ENCODE measurements around the gene TBL1X.
A peak's percentile ranks its signal among the peaks of the same experiment; 100 is the strongest.
"Not testable (repeated sequence)": the region's sequence is repeated elsewhere in the genome, so short reads cannot be mapped to it uniquely, and the experiment has no call there.

The TBL1X gene

DNA sequence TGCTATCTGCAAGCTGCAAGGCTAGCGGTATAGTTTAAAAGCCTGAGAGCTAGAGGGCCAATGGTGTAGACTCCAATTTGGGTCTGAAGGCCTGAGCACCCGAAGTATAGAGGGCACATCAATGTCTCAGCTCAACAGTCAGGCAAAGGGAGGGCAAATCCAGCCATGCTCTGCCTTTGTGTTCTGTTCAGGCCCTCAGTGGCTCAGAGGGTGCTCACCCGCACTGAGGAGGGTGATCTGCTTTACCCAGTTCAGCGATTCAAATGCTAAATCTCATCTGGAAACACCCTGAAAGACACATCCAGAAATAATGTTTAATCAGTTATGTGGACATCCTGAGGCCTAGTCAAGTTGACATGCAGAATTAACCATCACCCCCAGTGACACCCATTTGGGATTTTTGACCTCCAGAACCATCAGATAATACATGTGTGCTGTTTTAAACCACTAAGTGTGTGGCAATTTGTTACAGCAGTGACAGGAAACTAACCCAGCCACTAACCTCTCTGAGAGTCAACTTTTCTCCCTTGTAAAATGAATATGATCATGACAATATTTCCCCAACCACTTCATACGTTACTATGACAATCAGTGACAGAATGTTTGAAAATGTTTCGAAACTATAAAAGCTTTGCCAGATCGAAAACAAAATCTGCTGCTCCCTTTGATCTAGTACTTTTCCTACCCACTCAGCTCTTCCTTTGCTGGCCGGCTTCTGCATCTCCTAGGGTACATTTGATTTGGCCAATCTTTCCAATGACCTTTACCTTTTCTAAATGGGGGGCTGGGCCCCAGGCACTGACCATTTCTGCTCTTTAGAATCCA lies 8.4 kb upstream of the TBL1X start:
- no peak overlapping the region for H3K4me3 ChIP-seq (ENCODE audit: low read depth in 1 of 2, low read length in 1 of 2)
- TF ChIP-seq, protein P1, sequence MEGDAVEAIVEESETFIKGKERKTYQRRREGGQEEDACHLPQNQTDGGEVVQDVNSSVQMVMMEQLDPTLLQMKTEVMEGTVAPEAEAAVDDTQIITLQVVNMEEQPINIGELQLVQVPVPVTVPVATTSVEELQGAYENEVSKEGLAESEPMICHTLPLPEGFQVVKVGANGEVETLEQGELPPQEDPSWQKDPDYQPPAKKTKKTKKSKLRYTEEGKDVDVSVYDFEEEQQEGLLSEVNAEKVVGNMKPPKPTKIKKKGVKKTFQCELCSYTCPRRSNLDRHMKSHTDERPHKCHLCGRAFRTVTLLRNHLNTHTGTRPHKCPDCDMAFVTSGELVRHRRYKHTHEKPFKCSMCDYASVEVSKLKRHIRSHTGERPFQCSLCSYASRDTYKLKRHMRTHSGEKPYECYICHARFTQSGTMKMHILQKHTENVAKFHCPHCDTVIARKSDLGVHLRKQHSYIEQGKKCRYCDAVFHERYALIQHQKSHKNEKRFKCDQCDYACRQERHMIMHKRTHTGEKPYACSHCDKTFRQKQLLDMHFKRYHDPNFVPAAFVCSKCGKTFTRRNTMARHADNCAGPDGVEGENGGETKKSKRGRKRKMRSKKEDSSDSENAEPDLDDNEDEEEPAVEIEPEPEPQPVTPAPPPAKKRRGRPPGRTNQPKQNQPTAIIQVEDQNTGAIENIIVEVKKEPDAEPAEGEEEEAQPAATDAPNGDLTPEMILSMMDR (IDR thresholded peaks at IDR 0.05) = no peak
- H3K27ac ChIP-seq = peak overlapping the region; percentile 72
- no peaks in the 10 kb centered on the region for H3K27me3 ChIP-seq
- no peaks in the 10 kb centered on the region for H3K36me3 ChIP-seq
- H3K9me3 ChIP-seq = no peaks in the 10 kb centered on the region
- peaks cover 18 to 26% of the 10 kb centered on the region in 2 experiments for H3K4me1 ChIP-seq (ENCODE audit: control insufficient read depth in 1 of 2, insufficient read depth in 1 of 2, low read depth in 1 of 2, low read length in 1 of 2)

DNA sequence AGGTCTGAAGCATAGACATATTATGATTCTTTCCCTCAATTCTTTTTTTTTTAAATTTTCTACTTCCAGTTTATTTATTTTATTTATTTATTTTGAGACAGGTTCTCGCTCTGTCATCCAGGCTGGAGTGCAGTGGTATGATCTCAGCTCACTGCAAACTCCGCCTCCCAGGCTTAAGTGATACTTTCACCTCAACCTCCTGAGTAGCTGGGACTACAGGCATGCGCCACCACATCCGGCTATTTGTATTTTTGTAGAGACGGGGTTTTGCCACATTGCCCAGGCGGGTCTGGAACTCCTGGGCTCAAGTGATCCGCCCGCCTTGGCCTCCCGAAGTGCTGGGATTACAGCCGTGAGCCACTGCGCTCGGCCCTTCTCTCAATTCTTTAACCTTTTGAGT lies 6.8 kb upstream of the TBL1X start:
- not testable (repeated sequence) for H3K9me3 ChIP-seq; H3K36me3 ChIP-seq; H3K27ac ChIP-seq; H3K4me3 ChIP-seq (ENCODE audit: low read depth in 1 of 2, low read length in 1 of 2); H3K27me3 ChIP-seq
- peaks cover 26 to 37% of the 10 kb centered on the region in 2 experiments for H3K4me1 ChIP-seq (ENCODE audit: control insufficient read depth in 1 of 2, insufficient read depth in 1 of 2, low read depth in 1 of 2, low read length in 1 of 2)

DNA sequence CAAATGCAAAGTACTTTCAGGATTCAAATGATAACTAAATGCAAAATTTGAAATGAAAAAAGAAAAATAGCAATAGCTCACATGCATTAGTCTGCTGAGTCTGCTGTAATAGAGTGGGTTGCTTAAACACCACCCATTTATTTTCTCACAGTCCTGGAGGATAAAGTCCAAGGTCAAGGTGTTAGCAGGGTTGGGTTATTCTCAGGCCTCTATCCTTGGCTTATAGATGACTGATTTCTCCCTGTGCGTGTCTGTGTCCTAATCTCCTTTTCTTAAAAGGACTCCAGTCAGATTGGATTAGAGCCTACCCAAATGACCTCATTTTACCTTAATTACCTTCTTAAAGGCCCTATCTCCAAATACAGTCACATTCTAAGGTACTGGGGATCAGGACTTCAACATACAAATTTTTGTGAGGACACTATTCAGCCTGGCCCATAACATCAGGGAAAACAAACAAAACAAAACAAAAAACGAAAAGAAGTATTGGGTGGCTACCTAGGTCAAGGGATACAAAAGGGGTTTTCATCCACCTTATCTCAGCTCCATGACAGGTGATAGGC lies 6.3 kb upstream of the TBL1X start:
- Histone ChIP-seq H3K27me3 (no peaks in the 10 kb centered on the region), H3K36me3 (no peaks in the 10 kb centered on the region), H3K27ac (no peak overlapping the region), H3K9me3 (no peaks in the 10 kb centered on the region), H3K4me1 (ENCODE audit: control insufficient read depth in 1 of 2, insufficient read depth in 1 of 2, low read depth in 1 of 2, low read length in 1 of 2) (peaks cover 26 to 41% of the 10 kb centered on the region in 2 experiments), H3K4me3 (ENCODE audit: low read depth in 1 of 2, low read length in 1 of 2) (no peak overlapping the region)
- TF ChIP-seq, protein P1 (IDR thresholded peaks at IDR 0.05) = no peak

DNA sequence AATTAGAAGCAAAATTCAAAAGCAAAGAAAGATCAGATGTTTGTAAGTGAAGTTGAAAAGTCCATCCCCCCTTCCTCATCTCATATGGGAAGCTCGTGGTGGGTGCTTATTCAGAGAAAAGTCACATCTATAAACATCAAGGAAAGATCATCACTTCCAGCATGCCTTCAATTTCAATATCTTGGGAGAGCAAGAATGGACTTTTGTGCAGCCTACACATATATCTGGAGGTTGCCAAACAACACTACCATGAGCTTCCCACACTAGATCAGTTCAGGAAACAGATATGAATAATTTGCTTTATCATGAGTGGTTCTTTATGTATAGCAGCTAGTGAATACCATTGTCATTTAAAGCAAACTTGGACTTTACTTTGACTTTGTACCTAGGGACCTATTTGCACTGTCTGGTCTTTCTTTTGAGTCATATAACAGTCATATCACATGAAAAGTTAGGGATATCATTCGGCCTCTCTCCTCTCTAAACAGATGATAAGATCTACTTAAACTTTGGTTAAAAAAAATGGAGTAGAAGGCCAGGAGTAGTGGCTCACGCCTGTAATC lies 5.6 kb upstream of the TBL1X start:
- H3K27me3 ChIP-seq = no peaks in the 10 kb centered on the region
- H3K4me3 ChIP-seq (ENCODE audit: low read depth in 1 of 2, low read length in 1 of 2) = no peak overlapping the region
- H3K9me3 ChIP-seq = no peaks in the 10 kb centered on the region
- H3K27ac ChIP-seq = no peak overlapping the region
- H3K4me1 ChIP-seq (ENCODE audit: control insufficient read depth in 1 of 2, insufficient read depth in 1 of 2, low read depth in 1 of 2, low read length in 1 of 2) = peaks cover 26 to 44% of the 10 kb centered on the region in 2 experiments
- TF ChIP-seq, protein P1 (IDR thresholded peaks at IDR 0.05) = no peak
- no peaks in the 10 kb centered on the region for H3K36me3 ChIP-seq

DNA sequence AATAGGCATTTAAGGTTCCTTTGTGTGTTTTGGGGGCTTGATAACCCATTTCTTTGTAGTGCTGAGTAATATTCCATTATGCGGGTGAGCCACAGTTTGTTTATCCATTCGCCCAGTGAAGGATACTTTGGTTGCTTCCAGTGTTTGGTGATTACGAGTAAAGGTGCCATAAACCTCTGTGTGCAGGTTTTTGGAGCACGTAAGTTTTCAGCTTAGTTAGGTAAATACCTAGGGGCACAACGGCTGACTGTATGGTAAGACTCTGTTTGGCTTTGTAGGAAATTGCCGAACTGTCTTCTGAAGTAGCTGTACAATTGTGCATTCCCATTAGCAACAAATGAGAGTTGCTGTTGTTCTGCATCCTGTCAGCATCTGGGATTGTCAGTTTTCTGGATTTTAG lies 3.8 kb upstream of the TBL1X start:
- H3K36me3 ChIP-seq = no peaks in the 10 kb centered on the region
- H3K27me3 ChIP-seq = no peaks in the 10 kb centered on the region
- H3K9me3 ChIP-seq = no peaks in the 10 kb centered on the region
- no peak overlapping the region for H3K27ac ChIP-seq
- peaks cover 16 to 32% of the 10 kb centered on the region in 2 experiments for H3K4me1 ChIP-seq (ENCODE audit: control insufficient read depth in 1 of 2, insufficient read depth in 1 of 2, low read depth in 1 of 2, low read length in 1 of 2)
- TF ChIP-seq, protein P1 (IDR thresholded peaks at IDR 0.05) = no peak
- H3K4me3 ChIP-seq (ENCODE audit: low read depth in 1 of 2, low read length in 1 of 2) = no peak overlapping the region

DNA sequence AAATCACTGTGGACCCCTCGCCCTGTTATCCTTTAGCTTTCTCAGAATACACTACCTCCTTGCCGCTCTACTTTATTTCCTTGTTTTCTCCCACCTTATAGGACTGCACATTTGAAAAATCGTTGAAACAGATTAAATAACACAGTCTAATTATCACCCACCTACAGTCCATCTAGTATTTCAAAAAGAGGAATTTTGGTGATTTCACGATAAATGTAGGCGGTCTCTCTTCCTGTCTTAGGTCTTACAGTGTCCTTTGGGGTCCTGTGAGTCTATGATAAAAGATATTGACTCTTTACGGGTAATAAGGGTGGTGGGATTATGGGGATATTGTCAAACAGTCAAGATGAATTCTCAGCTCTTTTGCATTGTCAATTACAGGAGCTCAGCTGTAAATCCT lies 2.4 kb upstream of the TBL1X start:
- Histone ChIP-seq H3K4me1 (ENCODE audit: control insufficient read depth in 1 of 2, insufficient read depth in 1 of 2, low read depth in 1 of 2, low read length in 1 of 2) (peaks cover 8 to 35% of the 10 kb centered on the region in 2 experiments), H3K4me3 (ENCODE audit: low read depth in 1 of 2, low read length in 1 of 2) (peak overlapping the region; percentile 67 to 74), H3K27me3 (peaks cover 5% of the 10 kb centered on the region), H3K9me3 (no peaks in the 10 kb centered on the region), H3K27ac (peak overlapping the region; percentile 94), H3K36me3 (no peaks in the 10 kb centered on the region)
- TF ChIP-seq, protein P1 (IDR thresholded peaks at IDR 0.05) = no peak

Measured in neutrophil (primary cell).